ENCODE measurements around the gene CDC5L.
"Not testable (repeated sequence)": the region's sequence is repeated elsewhere in the genome, so short reads cannot be mapped to it uniquely, and the experiment has no call there.

CDC5L gene

DNA sequence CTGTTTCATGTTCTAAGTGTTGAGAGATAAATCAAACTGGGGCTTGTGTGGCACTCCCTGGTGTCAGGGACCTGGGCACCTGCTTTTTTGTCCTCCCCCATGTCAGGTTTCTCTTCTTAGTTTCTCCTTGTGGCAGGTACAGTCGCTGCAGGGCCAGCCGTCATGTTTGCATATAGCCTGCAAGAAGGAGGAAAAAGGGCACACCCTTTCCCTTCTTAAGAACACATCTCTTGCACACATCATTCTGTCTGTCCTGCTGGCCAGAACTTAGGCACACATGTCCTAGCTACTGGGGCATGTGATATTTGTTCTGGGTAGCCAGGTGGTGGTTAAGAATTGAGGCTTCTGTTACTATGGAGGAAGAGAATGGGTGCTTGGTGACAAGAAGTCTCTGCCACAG, 27.9 kb downstream of the CDC5L start:
- DNase-seq (ENCODE audit: low read depth) = no peak

DNA sequence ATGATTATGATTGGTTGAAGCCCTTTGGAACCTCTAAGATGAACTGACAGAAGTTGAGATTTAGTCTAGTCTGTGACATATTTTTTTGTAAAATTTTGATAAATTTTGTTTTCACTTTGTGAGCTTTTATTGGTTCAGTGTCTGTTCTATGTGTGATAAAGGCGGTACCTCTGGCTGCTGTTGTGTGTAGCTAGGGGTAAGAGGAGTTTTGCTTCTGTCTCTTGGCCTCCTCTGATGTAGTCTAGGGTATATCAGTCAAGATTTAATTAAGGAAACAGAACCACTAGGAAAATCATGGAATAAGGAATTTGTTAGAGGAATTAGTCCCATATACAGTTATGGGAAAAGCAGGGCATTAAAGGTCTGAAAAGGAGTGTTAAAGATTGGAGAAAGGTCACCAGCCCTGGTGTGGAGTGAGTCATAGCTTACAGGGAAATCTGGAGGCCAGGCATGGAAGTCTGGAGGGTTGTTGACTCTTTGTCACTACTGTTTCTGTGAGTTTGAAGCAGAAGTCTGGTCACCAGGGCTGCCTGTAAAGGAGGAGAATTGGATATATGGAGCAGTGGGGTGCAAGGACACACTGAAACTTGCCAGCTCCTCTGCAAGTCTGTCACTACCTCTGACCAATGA, 28.5 kb downstream of the CDC5L start:
- DNase-seq (ENCODE audit: low read depth) = peak; percentile 34

DNA sequence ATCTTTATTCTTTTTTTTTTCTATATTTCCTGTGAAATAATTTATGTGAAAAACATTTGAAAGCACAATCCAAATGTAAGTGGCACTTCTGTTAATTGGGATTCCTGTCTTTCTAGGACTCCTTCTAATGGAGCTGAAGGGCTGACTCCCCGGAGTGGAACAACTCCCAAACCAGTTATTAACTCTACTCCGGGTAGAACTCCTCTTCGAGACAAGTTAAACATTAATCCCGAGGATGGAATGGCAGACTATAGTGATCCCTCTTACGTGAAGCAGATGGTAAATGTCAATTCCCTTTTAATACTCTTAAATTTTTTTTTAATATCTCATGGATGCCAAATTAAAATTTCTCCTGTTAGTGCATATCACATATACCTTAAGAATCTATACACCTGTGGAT, 35.0 kb downstream of the CDC5L start:
- no peak for DNase-seq (ENCODE audit: low read depth)

DNA sequence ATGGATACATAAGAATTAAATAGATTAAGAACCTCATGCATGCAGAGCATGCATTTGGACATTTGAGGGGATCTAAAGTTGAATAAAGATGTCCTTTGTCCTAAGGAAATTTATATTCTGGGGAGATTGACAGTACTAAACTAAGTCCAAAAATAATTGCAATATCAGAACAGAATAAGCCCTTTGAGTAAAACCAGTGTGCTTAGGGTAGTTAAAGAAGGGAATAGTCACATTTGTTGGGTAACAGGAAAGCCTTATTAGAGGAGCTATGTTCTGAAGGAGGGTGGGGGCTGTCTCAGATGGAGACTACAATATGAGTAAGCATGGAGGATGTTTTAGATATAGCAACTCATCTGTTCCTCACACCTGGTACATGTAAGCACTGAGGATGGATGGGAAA, 35.8 kb downstream of the CDC5L start:
- no peak for DNase-seq (ENCODE audit: low read depth)

DNA sequence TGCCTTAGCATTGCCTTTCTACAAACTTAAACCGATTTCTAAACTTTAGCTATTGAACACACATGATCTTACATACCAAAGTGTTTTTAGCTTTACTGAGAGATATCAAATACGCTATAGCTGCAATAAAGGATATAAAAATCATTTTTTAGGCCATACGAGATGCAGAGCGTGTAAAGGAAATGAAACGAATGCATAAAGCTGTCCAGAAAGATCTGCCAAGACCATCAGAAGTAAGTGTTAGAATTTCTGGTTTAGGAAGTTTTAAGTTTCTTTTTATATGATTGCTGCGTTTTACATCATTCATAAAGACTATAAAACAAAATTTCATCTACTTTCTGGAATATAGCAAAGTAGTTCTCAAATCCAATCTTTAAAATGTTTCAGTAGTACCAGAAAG, 38.4 kb downstream of the CDC5L start:
- DNase-seq (ENCODE audit: low read depth) = no peak

DNA sequence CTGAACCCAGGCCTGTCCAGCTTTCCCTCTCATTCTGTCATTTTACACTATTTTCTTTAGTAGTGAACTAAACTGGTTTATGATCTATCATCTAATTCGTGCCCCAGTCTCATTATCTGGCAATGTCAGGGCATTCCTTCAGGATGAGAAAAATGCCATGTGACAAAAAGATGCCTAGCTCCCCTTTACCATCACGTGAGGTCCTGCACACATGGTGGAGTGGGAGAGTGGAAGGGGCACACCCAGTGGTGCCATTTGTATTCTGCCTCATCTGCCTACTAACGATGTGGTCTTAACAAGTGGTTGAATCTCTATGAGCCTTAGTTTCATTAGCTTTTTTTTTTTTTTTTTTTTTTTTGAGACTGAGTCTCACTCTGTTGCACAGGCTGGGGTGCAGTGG, 41.2 kb downstream of the CDC5L start:
- DNase-seq (ENCODE audit: low read depth) = peak; percentile 52

DNA sequence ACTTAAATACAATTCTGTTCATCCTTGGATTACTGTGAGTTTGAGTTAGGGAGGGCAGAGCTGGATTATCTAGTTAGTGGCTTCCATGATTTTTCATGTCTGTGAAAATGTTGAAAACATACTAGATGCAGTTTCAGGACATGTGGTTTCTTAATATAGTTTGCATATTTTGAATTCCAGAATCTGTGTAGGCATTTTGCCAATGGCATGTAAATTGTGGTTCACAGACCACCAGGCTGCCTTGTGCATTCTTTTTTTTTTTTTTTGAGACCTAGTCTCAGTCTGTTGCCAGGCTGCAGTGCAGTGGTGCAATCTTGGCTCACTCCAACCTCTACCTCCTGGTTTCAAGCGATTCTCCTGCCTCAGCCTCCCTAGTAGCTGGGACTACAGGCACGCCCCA, 42.8 kb downstream of the CDC5L start:
- DNase-seq (ENCODE audit: low read depth) = no peak

DNA sequence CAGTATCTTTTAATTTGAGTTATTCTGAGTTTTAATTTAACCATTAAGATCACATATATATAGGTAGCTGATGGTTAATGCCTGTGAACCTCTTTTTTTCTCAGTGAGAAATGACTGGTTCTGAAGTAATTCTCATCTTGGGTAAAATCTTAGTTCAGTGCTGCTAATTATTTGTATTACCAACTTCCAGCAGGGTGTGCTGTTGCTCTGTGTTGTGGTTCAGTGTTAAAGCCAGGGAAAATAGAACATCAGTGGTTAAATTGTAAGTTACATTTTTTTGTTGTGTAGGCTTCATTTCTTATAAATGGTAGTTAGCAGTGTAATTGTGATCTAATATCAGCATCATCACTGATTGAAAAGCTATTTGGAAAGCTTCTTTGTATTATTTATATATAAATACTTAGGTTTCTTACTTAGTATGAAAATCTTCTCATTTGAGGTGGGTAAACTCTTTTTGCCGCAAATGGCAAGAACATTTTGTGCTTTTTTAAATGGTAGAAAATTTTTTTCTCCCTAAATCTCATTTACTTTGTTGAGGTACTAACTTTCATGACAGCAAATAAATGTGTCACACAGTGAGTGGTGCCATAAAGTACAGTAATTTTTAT, 43.7 kb downstream of the CDC5L start:
- DNase-seq (ENCODE audit: low read depth) = peak; percentile 51

DNA sequence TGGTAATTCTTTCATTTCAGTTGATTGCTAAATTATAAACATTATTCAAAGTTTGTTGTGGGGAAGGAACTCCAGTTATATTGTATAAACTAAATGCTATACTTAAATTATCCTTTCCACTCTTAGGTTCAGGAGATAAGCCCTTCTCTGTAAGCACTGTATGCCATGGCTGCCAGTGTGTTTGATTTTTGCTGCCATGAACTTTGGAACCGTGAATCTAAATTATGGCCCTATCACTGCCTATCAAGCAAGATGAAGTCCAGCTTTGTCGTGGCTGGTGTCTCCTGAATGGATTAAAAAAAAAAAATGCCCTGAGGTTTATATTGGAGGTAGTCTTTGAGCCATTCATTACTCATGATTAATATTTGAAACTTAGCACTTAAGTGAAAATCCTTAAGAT, 44.7 kb downstream of the CDC5L start:
- no peak for DNase-seq (ENCODE audit: low read depth)

DNA sequence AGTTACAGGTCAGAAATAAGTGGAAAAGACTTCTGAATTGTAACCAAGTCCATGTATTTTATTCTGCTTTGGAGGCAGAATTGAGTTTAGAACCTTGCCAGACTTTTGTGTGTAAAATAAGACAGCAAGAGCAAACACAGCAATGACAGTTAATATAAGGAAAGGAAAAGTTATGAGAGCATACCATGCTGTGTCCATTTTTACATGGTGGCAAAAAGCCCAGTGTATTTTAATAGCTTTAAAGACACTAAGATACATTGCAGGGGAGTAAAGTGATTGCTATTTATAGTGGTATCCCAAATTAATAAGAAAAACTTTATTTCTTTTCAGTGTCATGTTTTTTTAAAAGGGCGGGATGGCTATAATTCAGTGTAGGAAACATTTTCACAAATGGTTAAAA, 45.2 kb downstream of the CDC5L start:
- no peak for DNase-seq (ENCODE audit: low read depth)

DNA sequence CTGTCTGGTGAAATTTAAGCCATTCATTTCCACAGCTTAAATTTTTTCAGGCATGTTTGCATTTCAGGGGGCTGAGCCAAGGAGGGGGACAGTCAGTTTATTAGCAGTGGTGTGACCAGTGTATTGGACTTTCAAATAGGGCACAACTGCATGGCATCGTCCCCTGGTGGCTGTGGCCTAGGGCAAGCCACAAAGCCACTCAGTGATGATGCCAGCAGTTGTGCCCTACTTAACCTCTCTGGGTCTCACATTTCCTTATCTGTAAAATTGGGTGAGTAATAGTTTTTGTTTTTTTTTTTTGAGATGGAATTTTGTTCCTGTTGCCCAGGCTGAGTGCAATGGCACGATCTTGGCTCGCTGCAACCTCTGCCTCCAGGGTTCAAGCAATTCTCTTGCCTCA, 48.0 kb downstream of the CDC5L start:
- no peak for DNase-seq (ENCODE audit: low read depth)

DNA sequence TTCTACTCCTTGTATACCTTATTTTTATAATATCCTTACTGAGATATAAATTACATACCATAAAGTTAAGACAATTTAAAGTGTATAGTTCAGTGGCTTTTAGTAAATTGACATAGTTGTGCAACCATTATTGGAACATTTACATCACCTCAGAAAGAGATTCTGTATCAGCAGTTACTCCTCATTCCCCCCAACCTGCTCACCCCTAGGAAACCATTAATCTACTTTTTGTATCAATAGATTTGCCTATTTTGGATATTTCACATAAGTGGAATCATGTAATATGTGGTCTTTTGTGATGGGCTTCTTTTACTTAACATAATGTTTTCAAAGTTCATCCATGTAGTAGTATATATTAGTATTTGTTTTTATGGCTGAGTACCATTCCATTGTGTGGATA, 51.3 kb downstream of the CDC5L start:
- no peak for DNase-seq (ENCODE audit: low read depth)

DNA sequence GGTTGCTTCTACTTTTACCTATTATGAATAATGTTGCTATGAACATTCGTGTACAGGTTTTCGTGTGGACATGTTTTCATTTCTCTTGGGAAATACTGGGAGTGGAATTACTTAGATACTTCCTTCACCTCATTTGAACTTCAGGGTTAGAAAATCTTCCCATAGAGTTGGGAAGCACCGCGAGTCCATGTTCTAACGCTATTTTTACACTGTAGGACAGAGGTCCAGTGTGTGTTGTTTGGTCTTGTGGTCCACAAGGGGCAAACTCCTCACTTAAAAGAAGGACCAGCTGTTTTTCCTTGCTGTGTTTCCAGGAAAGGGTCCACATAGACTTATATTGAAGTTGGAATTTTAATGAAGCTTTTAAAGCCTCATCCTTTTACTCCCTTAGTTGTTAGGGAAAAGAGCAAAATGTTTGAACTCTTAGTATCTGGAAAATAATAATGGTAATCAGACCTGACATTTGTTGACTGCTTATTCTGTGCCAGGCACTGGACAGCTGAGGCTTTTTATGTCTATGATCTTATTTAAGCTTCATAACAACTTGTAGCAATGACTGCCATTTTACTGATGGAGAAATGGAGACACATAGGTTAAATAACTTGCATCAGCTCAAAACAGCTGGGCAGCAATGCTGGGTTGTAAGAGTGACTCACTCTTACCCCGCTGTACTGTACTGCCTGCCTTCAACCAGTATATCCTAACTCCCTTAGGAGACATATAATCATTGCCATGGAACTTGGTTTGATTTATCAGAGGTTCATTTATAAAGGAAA, 52.0 kb downstream of the CDC5L start:
- DNase-seq (ENCODE audit: low read depth) = no peak

DNA sequence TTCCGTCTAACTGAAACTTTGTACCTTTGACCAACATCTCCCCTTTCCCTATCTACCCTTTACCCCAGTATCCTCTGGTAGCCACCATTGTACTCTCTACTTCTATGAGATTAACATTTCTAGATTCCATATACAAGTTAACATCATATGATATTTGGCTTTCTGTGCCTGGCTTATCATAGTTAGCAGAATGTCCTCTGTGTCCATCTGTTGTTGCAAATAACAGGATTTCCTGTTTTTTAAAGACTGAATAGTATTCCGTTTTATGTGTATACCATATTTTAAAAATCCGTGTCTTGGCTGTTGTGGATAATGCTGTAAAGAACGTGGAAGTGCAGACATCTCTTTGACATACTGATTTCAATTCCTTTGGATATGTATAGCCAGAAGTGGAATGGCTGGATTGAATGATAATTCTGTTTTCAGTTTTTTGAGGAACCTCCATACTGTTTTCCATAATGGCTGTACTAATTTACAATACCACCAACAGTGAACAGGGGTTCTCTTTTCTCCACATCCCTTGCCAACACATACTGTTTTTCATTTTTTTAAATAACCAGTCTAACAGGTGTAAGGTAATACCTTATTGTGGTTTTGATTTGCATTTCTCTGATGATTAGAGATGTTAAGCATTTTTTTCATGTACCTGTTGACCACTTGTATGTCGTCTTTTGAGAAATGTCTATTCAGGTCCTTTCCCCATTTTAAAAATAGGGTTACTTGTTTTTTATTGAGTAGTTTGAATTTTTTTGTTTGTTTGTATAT, 53.8 kb downstream of the CDC5L start:
- no peak for DNase-seq (ENCODE audit: low read depth)

DNA sequence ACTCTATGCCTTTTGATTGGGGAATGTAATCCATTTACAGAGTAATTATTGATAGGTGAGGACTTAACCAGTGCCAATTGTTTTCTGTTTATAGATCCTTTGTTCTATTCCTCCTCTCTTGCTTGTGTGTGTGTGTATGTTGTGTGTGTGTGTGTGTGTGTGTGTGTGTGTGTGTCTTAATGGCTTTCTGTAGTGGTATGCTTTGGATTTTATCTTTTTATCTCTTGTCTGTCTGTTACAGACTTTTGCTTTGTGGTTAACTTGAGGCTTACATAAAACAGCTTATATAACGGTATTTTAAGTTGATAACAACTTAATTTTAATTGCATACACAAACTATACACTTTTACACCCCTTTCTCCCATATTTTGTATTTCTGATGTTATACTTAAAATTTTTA, 54.7 kb downstream of the CDC5L start:
- no peak for DNase-seq (ENCODE audit: low read depth)

DNA sequence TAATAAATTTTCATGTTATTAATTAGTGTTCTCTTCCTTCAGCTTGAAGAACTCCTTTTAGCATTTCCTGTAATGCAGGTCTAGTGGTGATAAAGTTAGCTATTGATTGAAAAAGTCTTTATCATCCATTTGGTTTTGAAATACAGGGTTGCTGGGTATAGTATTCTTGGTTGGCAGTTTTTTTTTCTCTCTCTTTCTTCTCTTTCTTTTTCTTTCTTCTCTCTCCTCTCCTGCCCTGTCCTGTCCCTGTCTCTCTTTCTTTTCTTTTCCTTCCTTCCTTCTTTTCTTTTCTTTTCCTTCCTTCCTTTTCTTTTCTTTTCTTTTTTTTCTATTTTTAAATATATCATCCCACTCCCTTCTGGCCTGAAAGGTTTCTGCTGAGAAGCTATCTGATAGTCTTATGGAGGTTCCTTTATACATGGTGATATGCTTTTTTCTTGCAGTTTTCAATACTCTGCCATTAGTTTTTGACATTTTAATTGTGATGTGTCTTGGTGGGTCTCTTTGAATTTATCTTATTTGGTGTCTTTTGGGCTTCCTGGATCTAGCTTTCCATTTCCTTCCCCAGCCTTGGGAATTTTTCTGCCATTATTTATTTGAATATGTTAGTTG, 55.4 kb downstream of the CDC5L start:
- no peak for DNase-seq (ENCODE audit: low read depth)

DNA sequence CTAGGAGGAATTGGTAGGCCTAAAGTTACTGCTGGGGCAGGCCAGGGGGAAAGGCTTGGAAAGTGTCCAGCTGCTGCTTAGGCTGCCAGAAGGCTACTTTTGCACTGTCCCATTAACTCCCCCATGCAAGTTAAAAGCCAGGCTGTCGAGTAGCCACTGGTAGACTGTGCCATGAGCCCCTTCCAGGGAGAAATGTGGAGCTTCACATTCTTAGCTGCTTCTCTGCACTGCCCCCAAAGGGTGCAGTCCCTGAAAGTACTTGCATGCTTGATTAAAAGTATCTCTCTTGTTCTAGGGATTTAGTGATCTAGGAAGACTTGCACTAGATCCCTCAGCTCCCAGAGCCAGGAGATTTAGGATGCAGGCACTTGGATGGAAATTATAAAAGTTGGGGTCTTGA, 57.3 kb downstream of the CDC5L start:
- no peak for DNase-seq (ENCODE audit: low read depth)

DNA sequence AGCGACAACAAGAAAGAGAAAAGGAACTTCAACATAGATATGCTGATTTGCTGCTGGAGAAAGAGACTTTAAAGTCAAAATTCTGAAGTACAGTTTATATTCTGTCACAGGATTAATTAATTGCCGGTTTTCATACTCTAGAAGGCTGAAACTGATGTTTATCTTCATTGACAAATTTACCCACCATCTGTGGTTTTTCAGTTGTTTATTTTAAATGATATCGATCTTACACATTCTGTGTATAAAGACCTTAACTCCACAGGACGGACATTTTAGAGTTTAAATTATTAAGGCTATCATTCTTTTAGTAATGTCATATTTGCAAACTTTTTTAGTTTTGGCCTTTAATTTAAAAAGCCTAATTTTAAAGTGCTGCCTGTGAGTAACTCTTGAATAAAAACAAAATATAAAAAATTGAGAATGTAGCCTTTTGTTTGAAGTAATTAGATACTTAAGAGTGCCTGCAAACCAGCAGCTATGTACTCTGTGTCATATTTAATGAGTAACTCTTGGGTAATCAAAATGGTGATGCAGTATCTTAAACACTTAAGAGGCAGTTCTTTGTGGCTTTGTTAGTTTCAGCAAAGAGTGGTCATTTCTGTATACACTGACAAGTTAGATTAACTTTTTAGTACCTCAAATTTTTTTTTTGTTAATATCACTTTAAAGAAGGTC, 59.3 kb downstream of the CDC5L start:
- DNase-seq (ENCODE audit: low read depth) = peak; percentile 57

DNA sequence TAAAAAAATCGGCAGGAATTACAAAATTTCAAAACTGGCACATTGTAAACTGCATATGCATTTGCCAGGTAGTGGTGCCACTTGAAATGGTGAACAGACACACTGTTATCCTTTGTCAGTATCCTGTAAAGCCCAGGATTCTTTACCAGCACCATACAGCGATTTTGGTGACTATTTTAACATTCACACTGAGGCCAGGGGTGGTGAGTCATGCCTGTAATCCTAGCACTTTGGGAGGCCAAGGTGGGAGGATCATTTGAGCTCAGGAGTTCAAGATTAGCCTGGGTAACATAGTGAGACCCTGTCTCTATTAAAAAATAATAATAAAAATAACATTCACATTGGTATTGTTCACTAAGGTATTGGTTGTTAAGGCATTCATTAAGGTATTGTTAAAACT, 61.7 kb downstream of the CDC5L start:
- DNase-seq (ENCODE audit: low read depth) = not testable (repeated sequence)

DNA sequence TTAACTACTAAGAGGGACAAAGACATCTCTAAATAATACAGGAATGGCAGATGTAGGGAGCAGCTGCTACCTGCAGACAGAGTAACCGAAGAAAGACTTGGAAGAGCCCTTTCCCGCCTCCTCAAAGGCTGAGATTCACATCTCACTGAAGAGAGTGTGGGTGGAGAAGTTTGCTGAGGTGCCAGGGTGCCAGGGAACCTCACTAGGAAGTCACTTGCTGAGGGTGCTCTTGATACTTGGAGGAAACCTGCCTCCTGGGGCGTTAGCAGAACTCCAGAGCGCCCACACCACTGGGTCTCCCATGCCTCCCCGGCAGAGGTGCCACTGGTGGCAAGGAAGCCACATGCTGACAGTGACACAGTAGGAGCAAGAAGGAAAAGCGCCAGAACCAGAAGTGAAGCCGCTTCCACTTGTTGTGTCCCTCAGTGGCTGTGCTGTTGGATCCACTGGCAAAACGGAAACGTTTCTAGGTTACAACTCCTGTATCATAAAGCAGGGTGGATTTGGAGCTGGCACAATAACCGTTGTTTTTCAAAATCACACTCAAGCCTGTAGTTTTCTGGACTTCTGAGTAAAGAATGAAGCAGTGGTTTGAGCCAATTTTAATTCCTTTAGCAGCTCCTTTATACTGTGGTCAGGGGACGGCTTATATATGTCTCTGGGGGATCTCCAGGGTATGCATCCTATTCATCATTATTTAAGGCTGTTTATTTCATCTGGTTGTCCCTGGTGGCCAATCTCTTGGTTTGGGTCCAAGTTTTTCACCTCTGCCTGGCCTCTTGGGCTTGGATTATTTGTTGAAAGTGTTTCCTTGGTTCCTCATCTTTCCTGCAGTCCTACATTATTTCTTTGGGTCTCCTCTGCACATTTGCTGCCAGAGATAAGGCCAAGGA, 64.5 kb downstream of the CDC5L start:
- no peak for DNase-seq (ENCODE audit: low read depth)

DNA sequence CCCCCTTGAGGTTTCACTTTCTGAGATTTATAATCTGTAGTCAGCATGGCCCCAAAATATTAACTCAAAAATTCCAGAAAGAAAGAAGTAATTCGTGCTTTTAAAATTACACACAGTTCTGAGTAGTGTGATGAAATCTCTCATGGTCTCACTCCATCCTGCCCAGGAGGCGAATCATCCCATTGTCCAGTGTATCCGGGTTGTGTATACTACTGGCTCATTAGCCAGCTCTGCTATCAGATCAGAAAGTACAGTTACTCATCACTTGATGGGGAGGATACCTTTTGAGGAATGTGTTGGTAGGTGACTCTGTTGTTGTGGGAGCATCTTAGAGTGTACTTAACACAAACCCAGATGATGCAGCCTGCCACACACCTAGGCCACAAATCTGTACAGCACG, 65.2 kb downstream of the CDC5L start:
- DNase-seq (ENCODE audit: low read depth) = peak; percentile 50
